ENCODE data around the gene KIF13A.
"Not testable (repeated sequence)": the region's sequence is repeated elsewhere in the genome, so short reads cannot be mapped to it uniquely, and the experiment has no call there.

Gene KIF13A

GRCh38 chr6:17842934-17843821 is 144.3 kb downstream of the KIF13A start:
- DNase-seq = no peak

GRCh38 chr6:17842014-17842776 is 145.2 kb downstream of the KIF13A start:
- no peak for DNase-seq

GRCh38 chr6:17839513-17840223 is 147.8 kb downstream of the KIF13A start:
- DNase-seq = no peak

DNA sequence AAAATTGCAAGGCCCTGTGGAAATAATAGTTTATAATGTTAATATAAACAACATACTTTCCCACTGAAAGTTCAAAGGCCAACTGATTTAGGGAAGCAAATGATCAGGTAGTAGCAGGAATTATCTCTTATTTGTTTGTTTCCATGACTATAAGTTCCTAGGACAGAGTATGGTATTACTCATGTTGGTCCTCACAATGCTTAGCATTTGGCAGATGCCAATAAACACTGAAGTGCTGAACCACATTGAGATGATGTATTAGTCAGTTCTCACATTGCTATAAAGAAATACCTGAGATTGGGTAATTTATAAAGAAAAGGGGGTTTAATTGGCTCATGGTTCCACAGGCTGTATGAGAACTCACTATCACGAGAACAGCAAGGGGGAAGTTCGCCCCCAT is 151.1 kb downstream of the KIF13A start:
- DNase-seq = no peak

- DNase-seq = no peak
These were observed 151.7 kb downstream of the KIF13A start for GRCh38 chr6:17835784-17836183.

DNA sequence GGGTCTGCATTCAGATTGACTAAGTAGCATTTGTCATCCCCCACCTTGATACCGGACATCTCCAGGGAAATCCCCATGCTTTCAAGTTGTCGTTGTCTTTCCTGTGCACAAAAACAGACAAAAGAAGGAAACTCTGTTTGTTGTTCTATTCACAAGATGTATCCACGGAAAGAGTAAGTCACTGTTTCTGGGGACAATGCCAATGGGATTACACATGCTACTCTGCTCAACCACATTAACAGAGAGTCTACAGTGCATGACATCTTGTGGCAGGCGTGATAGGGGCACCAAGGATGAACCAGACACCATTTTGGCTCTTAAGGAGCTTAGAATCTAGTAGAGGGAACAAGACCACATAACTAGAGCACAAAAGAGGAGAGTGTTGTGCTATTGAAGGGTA is 156.3 kb downstream of the KIF13A start:
- DNase-seq = no peak

DNA sequence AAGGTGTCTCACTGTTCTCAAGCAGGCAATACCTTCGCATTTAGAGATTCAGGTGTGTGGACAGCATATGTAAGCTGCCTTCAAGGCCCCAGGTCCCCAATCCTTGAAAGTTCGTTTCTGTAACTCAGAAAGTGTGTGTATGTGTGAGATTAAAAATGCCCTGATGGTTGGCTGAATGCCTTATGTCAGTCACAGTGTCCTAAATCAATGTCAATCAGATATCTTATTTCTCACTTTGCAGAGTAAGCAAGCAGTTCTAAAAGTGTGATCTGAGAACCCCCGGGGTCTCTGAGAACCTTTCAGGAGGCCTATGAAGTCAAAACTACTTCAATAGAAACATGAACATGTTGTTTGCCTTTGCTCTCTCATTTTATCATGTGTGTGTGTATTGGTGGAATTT is 157.5 kb downstream of the KIF13A start:
- no peak for DNase-seq

- no peak for DNase-seq
These were observed 159.3 kb downstream of the KIF13A start for GRCh38 chr6:17828149-17828548.

GRCh38 chr6:17826301-17826700 is 161.1 kb downstream of the KIF13A start:
- no peak for DNase-seq

DNA sequence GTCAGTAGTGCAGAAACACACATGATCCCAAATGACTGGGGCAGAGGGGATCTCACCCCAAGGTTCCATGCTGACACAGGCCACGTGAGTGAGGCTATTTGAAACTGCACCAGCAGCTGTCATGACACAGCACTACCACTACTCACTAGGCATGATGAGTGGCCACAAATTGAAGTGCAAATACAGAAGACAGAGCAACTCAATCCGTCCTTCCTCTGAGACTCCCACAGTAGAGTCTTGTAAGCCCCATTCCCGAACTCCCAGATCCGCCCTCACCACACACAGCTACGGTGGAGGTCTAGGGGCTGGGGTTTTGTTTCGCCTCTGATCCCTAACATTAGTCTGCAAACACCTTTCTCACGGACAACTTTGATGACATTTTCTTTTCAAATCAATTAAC is 167.4 kb downstream of the KIF13A start:
- no peak for DNase-seq

GRCh38 chr6:17817763-17818162 is 169.7 kb downstream of the KIF13A start:
- DNase-seq = no peak

DNA sequence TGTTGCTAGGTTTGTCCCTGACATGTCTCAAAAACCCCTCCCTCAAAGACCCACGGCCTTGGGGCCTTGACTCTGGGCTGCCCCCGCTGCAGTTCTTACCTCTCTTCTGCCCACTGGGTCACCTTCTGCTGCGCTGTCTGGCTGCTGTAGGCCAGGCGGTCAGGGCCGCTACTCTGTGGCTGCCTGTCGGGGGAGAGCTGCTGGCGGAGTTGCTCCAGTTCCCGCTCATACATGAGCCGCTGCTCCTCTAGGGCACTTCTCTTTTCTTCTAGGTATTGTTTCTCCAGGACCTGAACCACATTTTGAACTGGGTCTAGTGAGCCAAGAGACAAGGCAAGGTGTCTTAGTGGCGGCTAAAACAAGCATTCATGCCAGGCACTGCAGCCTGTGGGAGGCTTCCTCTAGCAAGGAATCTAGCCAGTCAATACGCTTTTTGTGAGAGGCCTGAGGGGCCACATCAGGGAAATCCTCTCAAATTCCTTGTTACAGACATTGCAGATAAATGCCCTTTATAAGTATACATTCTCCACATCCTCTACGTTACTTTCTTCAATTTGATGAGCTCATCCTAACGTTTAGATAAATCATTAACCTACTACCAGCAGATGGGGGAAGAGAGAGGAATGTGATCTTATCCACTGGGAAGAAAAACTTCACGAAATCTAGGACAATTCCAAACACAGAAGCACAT is 170.4 kb downstream of the KIF13A start:
- no peak for DNase-seq

GRCh38 chr6:17813542-17813941 is 173.9 kb downstream of the KIF13A start:
- DNase-seq = no peak

DNA sequence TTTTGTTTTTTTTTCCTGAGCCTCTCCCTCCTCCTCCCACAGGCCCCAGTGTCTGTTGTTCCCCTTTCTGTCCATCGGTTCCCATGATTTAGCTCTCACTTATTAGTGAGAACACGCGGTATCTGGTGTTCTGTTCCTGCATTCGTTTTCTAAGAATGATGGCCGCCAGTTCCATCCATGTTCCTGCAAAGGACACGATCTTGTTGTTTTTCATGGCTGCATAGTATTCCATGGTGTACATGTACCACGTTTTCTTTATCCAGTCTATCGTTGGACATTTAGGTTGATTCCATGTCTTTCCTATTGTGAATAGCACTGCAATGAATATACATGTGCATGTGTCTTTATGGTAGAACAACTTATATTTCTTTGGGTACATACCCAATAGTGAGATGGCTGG is 175.1 kb downstream of the KIF13A start:
- DNase-seq = no peak

GRCh38 chr6:17808609-17809008 is 178.8 kb downstream of the KIF13A start:
- DNase-seq = no peak

DNA sequence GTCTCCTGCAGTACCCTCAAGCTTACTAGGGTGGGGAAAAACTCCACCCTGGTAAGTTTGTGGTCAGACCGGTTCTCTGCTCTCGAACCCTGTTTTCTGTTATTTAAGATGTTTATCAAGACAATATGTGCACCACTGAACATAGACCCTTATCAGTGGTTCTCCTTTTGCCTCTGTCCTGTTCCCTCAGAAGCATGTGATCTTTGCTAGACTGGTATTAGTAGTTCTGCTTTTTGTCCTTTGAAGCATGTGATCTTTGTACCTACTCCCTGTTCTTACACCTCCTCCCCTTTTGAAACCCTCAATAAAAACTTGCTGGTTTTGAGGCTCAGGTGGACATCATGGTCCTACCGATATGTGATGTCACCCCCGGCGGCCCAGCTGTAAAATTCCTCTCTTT is 180.0 kb downstream of the KIF13A start:
- DNase-seq = not testable (repeated sequence)

DNA sequence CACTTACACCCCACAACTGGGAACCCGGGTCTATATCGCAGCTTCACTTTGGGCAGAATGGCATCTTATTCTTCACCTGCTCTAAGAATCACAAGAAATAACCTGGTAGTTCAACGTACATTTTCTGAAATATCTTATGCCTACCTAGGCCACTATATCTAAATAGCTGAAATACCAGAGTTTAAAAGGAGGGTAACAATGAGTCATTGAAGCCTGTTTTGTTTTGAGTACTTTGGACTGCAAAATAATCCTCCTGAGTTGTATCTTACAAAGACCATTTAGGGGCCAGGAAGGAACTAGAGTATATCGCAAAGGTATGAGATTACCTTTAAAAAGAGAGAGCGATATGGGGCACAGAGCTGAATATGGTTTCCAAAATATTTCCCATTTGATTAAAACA is 184.0 kb downstream of the KIF13A start:
- DNase-seq = no peak

DNA sequence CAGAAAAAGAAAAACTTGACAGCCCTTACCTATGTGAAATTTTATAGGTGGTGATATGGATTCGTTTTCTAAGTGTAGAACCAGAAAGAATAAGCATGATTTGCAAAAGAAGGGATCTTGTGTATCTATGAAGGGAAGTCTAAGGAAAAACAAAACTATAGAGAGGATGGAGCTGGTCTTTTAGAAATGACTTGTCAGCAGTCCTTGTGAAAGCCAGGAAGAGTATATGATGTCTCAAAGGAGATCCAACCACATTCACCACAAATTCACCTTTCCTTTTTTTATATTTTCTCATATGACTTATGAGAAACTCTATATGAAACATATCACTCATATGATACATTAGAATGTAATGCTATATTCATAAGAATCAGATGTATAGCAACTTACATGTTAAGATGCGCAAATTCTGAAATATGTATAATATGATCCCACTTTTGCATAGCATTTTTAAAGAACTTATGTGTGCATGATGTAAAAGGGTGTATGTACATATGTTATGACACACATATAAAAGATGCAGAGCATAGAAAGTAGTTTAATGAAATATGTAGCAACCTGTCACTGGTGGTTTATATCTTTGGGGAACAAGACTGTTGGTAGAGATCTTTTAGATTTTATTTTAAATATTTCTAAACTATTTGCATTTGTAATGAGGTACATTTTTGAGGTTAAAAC is 188.8 kb downstream of the KIF13A start:
- DNase-seq = no peak

GRCh38 chr6:17790489-17790888 is 196.9 kb downstream of the KIF13A start:
- DNase-seq = no peak

- DNase-seq = no peak
These were observed 202.2 kb downstream of the KIF13A start for GRCh38 chr6:17785094-17785787.

GRCh38 chr6:17780061-17780460 is 207.4 kb downstream of the KIF13A start:
- DNase-seq = no peak

GRCh38 chr6:17771609-17772008 is 215.8 kb downstream of the KIF13A start:
- DNase-seq = no peak
